ENCODE results near the gene FZR1. TPM values are rescaled to one million over a fixed set of nuclear protein-coding genes. Genes with fewer than 3 reads are reported as not detected.

Gene FZR1
- total RNA-seq, 1 experiment from 2014 or later: 48.2 TPM

Other genes with a start within 250 kb of the FZR1 start
- gene NFIC, start 139.7 kb upstream of the FZR1 start, total RNA-seq (2014; rRNA removed; shearing (Covaris generic)): 20.9 and 21.2 TPM in 2 replicates
- gene SMIM24, start 25.8 kb upstream of the FZR1 start, total RNA-seq (2014; rRNA removed; shearing (Covaris generic)): not detected in 2 replicates
- not detected in 2 replicates for gene SMIM44, start 22.9 kb upstream of the FZR1 start, total RNA-seq (2014; rRNA removed; shearing (Covaris generic))
- gene DOHH, start 5.6 kb upstream of the FZR1 start, total RNA-seq (2014; rRNA removed; shearing (Covaris generic)): 7.1 and 9.1 TPM in 2 replicates
- not detected in 2 replicates for gene TEKTIP1, start 32.9 kb downstream of the FZR1 start, total RNA-seq (2014; rRNA removed; shearing (Covaris generic))
- gene MFSD12, start 51.3 kb downstream of the FZR1 start, total RNA-seq (2014; rRNA removed; shearing (Covaris generic)): 205 and 240 TPM in 2 replicates
- gene HMG20B, start 66.6 kb downstream of the FZR1 start, total RNA-seq (2014; rRNA removed; shearing (Covaris generic)): 135 and 192 TPM in 2 replicates
- 0.49 and 0.96 TPM in 2 replicates for gene GIPC3, start 79.2 kb downstream of the FZR1 start, total RNA-seq (2014; rRNA removed; shearing (Covaris generic))
- 4.3 and 4.4 TPM in 2 replicates for gene TBXA2R, start 100.6 kb downstream of the FZR1 start, total RNA-seq (2014; rRNA removed; shearing (Covaris generic))
- 16.5 and 21.6 TPM in 2 replicates for gene CACTIN, start 120.5 kb downstream of the FZR1 start, total RNA-seq (2014; rRNA removed; shearing (Covaris generic))
- gene PIP5K1C, start 194.2 kb downstream of the FZR1 start, total RNA-seq (2014; rRNA removed; shearing (Covaris generic)): 13.1 and 13.9 TPM in 2 replicates
- gene TJP3, start 202.1 kb downstream of the FZR1 start, total RNA-seq (2014; rRNA removed; shearing (Covaris generic)): not detected in 2 replicates